Medulla oblongata (tissue), 1 donor: Measurements from ENCODE around the gene MARCHF11.

Source experiments
- DNase-seq: peaks from one replicate; pipeline ENCODE4 v3.0.0-alpha.2; 2015; ENCODE audit errors: extremely low spot score

MARCHF11 gene

GRCh38 chr5:16134204-16134603 lies 45.4 kb downstream of the MARCHF11 start:
- no peak for DNase-seq

GRCh38 chr5:16131878-16132277 lies 47.7 kb downstream of the MARCHF11 start:
- no peak for DNase-seq

DNA sequence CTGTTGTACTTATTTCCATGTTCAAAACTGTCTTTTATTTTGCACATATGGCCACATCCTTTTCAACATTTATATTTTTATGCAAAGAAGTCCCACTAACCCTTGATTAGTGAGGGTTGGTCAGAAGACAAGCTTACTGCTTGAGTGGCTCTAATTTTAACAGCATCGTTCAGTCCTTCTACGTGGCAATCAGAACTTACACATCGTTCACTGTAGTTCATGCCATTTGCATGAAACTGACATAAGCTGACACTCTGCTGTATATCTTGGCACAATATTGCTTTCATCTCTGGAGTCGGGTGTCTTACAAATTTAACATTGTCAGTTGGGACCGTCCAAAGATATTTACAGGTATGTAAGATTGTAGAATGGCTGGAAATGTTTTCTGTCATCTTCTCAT lies 50.6 kb downstream of the MARCHF11 start:
- no peak for DNase-seq

DNA sequence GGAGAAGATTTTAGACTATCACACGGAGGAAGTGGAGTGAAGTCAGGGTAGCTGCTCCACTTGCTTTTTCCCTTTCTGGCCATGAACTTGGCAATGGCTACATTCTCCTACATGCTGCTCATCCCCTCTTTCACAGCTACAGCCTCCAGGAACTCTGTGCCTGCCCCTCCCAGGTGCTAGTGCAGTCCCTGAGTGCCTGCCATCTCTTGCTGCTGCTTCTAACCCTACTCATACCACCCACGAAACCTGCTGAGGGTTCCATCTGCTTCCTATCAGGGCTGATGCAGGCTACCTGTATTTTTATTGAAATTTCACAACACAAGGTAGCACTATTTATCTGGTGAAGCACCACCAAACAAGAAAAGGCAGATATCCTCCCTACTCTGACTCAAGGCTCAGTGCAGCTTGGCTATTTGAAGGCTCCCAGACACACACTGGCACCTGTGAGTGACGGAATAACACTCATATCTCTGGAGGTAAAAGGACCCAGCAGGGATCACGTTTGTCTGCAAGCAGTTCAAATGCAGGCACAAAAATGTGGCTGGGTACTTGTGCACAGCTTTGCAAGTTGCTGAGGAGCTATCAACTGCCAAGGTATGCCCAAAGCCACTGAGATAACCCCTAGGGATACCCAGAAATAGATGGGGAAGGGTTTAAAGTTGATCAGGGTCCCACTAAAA lies 51.6 kb downstream of the MARCHF11 start:
- DNase-seq, result no peak

DNA sequence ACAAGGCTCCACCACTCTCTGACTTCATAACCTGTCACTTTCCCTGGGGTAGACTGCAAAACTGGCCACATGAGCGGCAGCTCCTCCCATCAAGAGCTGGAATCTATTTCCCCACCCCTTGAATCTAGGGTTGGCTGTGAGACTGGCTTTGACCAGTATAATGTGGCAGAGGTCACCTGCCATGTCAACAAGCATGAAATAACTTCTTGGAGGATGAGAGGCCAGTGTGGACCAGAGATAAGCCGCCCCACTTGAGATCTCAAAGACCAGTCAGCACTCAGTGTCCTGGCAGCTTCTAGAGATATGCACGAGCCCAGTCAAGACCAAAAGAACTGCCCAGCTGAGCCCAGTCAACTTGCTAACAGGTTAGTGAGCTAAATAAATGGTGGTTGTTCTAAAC lies 59.0 kb downstream of the MARCHF11 start:
- DNase-seq, result no peak

GRCh38 chr5:16119790-16120189 lies 59.8 kb downstream of the MARCHF11 start:
- DNase-seq, result no peak

GRCh38 chr5:16115140-16115539 lies 64.5 kb downstream of the MARCHF11 start:
- no peak for DNase-seq

GRCh38 chr5:16108418-16108817 lies 71.2 kb downstream of the MARCHF11 start:
- DNase-seq, result no peak

- DNase-seq, result no peak
These were observed 74.6 kb downstream of the MARCHF11 start for GRCh38 chr5:16104961-16105360.

- DNase-seq, result no peak
These were observed 84.0 kb downstream of the MARCHF11 start for GRCh38 chr5:16095612-16096011.

- no peak for DNase-seq
These were observed 89.3 kb downstream of the MARCHF11 start for GRCh38 chr5:16090270-16090669.

DNA sequence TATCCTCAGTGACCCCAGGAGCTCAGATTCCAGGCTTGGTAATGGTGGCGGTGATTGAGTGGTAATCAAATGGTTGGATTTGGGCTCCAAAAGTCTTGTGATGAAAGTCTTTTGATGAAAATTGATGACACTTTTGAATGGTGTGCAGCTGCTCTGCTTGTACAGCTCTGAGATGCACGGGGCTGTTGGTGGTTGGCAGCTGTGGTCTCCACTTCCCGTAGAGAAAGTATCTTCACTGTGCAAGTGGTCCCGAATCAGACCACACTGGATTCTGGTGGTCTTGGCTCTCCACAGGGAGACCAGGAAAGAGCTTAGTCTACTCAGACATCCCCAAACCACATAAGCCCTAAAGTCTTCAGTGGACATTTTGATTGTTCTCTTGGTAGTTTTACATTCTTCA lies 96.6 kb downstream of the MARCHF11 start:
- no peak for DNase-seq

GRCh38 chr5:16082053-16082452 lies 97.5 kb downstream of the MARCHF11 start:
- no peak for DNase-seq

DNA sequence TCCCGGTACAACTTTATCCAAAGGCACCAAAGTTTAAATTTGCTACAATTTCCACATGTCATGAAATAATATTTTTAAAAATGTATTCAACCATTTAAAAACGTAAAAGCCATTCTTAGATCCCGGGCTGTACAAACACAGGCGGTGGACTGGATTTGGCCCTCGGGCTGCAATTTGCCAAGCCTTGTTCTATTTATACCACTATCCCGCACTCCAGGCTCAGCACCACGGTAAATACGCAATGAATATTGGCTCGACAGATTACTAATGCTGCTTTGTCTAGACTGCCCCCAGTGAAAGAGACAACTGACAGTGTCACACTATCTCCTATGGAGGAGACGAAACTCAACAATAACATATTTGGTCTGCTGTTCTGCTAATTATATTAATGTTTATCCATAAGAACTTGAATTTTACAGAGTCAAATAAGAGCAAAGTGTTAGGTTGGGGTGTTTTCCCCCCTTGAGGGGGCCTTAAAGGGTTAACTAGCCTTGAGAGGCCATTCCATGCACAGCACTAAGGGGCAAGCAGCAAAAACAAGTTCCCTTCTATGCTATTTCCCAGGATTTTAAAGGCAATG lies 98.1 kb downstream of the MARCHF11 start:
- no peak for DNase-seq

GRCh38 chr5:16076657-16077056 lies 102.9 kb downstream of the MARCHF11 start:
- DNase-seq, result no peak

GRCh38 chr5:16074358-16074757 lies 105.2 kb downstream of the MARCHF11 start:
- DNase-seq, result no peak

- DNase-seq, result no peak
These were observed 107.0 kb downstream of the MARCHF11 start for GRCh38 chr5:16072616-16073015.

DNA sequence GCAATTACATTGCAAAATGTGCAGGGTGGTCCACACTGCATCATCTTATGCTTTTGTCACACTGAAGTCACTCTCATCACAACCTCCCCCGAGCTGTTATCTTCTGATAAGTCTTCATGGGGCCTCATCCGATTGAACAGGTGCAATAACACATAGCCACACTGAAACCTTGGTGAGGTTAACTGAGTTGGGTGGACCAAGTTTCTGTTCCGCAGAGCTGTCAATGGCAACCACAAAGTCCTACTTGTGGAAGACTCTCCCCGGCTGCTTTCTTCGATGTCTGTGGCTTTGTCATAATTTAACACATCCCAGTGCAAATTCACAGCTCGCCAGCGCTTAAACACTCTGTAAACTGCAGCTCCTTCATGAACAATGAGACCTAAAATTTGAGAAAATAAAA lies 112.2 kb downstream of the MARCHF11 start:
- no peak for DNase-seq

DNA sequence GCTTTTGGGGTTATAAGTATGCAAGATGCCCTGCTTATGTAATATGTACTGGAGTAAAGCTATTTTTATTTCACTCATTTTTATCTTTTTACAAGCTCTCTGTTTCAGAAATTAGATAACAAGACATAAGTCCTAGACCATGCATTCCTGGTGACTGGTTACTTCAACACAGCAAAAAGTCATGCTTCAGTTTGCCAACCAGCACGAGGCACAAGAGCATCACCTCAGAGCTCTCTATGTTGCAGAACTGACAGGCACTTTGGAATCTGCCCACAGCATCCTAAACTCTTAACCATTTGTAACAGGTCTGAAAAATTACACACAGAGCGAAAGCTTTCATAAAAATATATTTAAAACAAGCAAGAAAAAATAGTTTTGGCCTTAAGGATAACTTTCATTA lies 112.8 kb downstream of the MARCHF11 start:
- DNase-seq, result no peak

DNA sequence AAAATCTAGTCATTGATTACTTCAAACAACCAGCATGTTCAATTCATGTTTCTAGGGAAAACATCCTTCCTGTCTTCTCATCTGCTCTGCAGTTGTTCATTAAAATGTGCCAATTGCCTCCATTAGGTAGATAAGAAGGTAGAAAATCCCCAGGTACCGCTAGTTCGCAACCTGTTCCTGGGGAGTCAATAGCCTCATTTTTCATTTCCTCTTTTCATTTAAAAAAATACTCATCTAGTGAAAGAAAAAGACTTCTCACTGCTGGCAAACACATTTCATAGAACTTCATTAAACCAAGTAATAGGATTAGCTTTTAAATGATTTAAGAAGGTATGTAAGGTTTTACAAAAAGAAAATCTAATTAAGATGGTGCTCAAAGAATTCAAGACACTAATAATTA lies 113.3 kb downstream of the MARCHF11 start:
- DNase-seq, result no peak

DNA sequence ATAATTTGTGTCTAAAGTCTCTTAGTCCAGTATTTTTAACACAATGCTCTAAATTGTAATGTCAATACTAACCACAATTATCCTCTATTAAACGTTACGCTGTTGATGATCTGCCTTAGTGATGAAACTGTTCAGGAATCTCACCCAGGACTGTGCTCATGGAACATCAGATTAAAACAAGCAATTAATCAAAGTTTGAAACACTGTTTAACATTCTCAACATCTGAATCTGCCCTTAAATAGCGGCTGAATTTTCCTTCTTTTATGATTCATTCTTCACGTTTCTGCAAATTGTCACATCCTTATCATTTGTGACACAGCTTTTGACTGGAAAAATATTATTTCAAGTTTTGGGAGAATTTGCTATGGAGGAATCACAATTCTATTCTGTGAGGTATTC lies 113.8 kb downstream of the MARCHF11 start:
- DNase-seq, result no peak

GRCh38 chr5:16064135-16064893 lies 115.3 kb downstream of the MARCHF11 start:
- no peak for DNase-seq

GRCh38 chr5:16061163-16061562 lies 118.4 kb downstream of the MARCHF11 start:
- no peak for DNase-seq
